Body of pancreas (tissue), 4 donors: ENCODE results near the gene HECTD1.

ENCODE experiments used
- CTCF ChIP-seq, 7 experiments: fragments of 450-650 bp in 4 of 7; fragments of 200-600 bp in 3 of 7; sonication (generic) in 3 of 7; IDR thresholded peaks; one replicate each; pipeline ENCODE4 v1.5.1; 2016 to 2019; ENCODE audit warnings: antibody characterized with exemption in 7 of 7
- POLR2A ChIP-seq, 3 donors: fragments of 450-650 bp; IDR thresholded peaks; one replicate each; pipeline ENCODE4 v1.6.1; 2016; ENCODE audit warnings: antibody characterized with exemption in 3 of 3, mild to moderate bottlenecking in 2 of 3

- no peak for TF ChIP-seq CTCF (IDR thresholded peaks at IDR 0.05)
- no peak for TF ChIP-seq POLR2A (IDR thresholded peaks at IDR 0.05)
Measured at GRCh38 chr14:31200702-31200990, 6.9 kb downstream of the HECTD1 start.
